ENCODE measurements around the gene CDIP1. TPM values are rescaled to one million over a fixed set of nuclear protein-coding genes. Genes with fewer than 3 reads are reported as not detected.
A peak's percentile ranks its signal among the peaks of the same experiment; 100 is the strongest.

The CDIP1 gene
- polyA plus RNA-seq, 3 donors from 2014 or later, result 26.9 to 51.9 (median 47.8) TPM

DNA sequence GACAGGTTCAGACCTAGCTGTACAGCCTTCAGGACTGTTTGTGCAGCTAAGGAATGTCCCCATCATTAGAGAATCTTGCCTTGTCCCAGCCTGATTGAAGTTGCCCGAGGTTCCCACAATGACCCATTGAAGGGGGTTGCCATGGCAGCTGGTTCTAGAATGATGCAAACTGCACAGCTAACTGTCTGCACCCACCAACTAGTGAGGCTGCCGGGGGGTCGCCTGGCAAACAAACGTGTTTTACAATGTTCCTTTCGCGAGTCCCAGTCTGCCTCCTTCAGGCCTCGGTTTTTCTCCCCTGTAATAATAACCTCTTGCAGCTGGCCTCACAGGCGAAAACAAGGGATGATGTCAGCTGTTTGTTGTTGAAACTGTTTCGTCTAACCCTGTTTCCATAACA is 23.0 kb upstream of the CDIP1 start:
- DNase-seq, result no peak
- no peak overlapping the region for H3K27ac Mint-ChIP-seq
- peaks cover 0 to 5% (median 2%) of the 10 kb centered on the region in 3 donors for H3K27me3 Mint-ChIP-seq (ENCODE audit: low read depth in 3 of 3)
- peaks cover 0 to 3% (median 0%) of the 10 kb centered on the region in 3 donors for H3K36me3 Mint-ChIP-seq
- H3K9me3 Mint-ChIP-seq, result no peaks in the 10 kb centered on the region
- H3K4me3 Mint-ChIP-seq, result no peak overlapping the region
- no peaks in the 10 kb centered on the region for H3K4me1 Mint-ChIP-seq

DNA sequence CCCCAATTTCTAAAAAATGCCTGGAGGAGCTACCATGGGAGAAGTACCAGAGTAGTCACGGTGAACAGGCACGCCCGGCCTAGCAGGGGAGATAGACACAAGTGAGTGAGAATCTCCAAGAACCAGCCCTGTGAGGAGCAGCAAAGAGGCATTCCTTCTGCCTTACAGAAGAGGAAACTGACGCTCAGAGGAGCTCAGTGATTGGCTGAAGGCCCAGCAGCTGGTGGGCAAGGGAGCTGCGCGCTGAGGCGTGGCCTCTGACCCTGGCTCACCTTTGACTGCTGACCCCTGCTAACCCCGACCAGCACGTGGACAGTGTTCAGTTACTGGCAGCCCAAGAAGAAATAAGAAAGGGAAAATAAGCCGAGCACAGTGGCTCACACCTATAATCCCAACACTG is 19.4 kb upstream of the CDIP1 start:
- peaks cover 0 to 2% (median 0%) of the 10 kb centered on the region in 3 donors for H3K27me3 Mint-ChIP-seq (ENCODE audit: low read depth in 3 of 3)
- H3K9me3 Mint-ChIP-seq, result no peaks in the 10 kb centered on the region
- H3K36me3 Mint-ChIP-seq, result peaks cover 0 to 3% (median 0%) of the 10 kb centered on the region in 3 donors
- no peaks in the 10 kb centered on the region for H3K4me1 Mint-ChIP-seq
- H3K27ac Mint-ChIP-seq, result no peak overlapping the region
- no peak overlapping the region for H3K4me3 Mint-ChIP-seq
- no peak for DNase-seq

DNA sequence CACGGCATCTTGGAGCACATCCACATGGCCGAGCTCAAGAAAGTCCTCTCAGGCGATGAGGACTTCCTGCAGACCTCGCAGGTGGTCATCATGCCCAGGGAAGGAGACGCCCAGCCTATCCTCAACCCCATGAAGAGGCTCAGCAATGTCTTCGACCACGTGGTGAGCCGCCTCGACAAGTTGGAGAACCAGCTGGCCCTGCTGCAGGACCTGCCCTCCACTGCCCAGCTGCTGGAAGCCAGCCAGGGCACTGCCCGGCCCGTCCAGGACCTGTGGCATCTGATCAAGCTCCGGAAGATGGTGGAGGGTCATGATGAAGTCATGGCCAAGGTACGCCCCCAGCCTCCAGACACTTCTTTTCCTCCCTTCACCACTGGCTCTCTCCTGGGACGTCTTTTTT is 18.0 kb upstream of the CDIP1 start:
- Mint-ChIP-seq H3K4me1 (no peaks in the 10 kb centered on the region), H3K27me3 (ENCODE audit: low read depth in 3 of 3) (peaks cover 2 to 5% (median 3%) of the 10 kb centered on the region in 3 donors), H3K27ac (no peak overlapping the region), H3K4me3 (no peak overlapping the region), H3K9me3 (no peaks in the 10 kb centered on the region), H3K36me3 (peaks cover 0 to 3% (median 0%) of the 10 kb centered on the region in 3 donors)
- no peak for DNase-seq

DNA sequence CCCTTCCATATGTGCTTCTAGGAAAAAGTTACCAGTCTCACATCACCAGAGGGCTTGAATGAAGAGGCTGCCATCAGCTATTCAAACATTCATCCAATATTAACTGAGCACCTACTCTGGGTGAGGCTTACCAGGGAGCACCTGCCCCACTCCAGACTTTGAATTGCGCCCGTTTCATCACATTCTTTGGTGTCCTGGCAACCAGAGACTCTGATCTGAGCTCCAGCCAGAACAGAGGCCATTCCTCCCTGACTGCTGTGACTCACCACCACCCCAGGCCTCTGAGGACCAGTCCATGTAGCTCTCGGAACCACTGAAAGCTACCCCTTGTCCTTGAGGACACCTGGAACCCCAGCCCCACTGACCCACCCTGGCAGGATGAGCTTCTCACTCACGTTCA is 17.5 kb upstream of the CDIP1 start, which contains the start of gene C16orf96:
Gene C16orf96, plus strand, starts transcription at position 229 of the 400 bp plus-strand sequence. Its CDS starts 150 bp downstream, at position 379.
- Mint-ChIP-seq H3K36me3 (peaks cover 0 to 3% (median 0%) of the 10 kb centered on the region in 3 donors), H3K4me3 (no peak within 1 kb of the TSS), H3K27me3 (ENCODE audit: low read depth in 3 of 3) (peaks cover 2 to 5% (median 3%) of the 10 kb centered on the region in 3 donors), H3K9me3 (no peaks in the 10 kb centered on the region), H3K27ac (peak within 1 kb of the TSS in 2 of 6 donors; percentile 14 to 71), H3K4me1 (no peaks in the 10 kb centered on the region)
- no peak for DNase-seq

DNA sequence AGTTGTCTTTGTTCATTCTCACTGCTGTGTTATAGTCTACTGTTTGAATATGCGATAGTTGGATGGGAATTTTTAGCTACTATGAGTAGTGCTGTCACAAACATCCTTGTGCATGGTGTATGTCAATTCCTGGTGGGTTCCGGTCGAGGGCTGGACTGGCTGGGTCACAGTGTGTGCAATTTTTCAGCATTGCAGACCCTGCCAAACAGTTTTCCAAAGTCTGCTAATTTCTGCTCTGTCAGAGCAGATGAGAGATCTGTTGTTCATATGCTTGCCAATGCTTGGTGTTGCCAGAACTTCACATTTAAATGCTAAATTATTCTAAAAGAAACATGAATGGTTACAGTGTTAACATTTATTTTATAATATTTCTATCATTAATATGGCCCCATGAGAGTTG is 14.0 kb upstream of the CDIP1 start:
- no peaks in the 10 kb centered on the region for H3K9me3 Mint-ChIP-seq
- peaks cover 4 to 6% of the 10 kb centered on the region in 2 donors for H3K4me1 Mint-ChIP-seq
- H3K4me3 Mint-ChIP-seq, result no peak overlapping the region
- no peak overlapping the region for H3K27ac Mint-ChIP-seq
- peaks cover 2 to 5% (median 3%) of the 10 kb centered on the region in 3 donors for H3K27me3 Mint-ChIP-seq (ENCODE audit: low read depth in 3 of 3)
- no peak for DNase-seq
- H3K36me3 Mint-ChIP-seq, result peaks cover 0 to 3% (median 0%) of the 10 kb centered on the region in 3 donors

DNA sequence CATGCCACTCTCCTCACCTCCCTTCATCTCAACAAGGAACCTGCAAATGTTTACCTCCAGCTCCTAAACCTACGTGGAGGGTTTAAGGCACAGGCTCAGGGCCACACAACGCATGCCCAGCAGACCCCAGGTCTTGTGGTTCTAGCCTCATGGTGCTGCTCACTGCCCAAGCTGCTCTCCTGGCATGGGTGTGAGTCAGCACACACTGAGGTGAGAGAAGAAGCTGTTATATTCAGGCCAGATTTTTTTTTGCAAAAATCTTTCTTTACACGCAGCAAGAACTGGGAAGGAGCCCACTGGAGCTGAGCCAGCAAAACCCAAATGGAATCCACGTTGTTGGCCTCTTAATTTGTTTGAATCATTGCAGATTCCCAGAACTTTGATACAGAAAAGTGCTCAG is 12.0 kb upstream of the CDIP1 start:
- Mint-ChIP-seq H3K27ac (no peak overlapping the region), H3K27me3 (ENCODE audit: low read depth in 3 of 3) (peaks cover 2 to 3% (median 3%) of the 10 kb centered on the region in 3 donors), H3K36me3 (no peaks in the 10 kb centered on the region), H3K4me3 (no peak overlapping the region), H3K9me3 (no peaks in the 10 kb centered on the region), H3K4me1 (peaks cover 4 to 6% of the 10 kb centered on the region in 2 donors)
- no peak for DNase-seq

DNA sequence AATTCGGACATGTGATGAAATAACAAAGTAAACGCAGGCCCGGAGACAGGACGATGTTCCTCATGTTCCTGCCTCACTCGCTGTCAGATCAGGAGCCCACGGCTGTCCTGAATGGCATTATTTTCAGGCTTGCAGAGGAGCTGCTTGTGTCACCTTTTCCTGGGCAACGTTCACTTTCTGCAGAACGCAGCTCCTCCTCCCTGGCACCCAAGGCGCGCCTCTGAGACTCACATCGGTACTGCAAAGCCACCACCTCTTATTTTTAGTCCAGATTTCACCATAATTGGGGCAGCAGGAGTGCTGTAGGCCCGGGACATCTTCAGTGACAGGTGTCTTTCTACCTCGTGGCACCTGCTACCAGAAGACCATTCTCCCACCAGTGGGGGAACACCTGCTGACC is 9.6 kb upstream of the CDIP1 start:
- Mint-ChIP-seq H3K9me3 (no peaks in the 10 kb centered on the region), H3K4me3 (no peak overlapping the region), H3K36me3 (no peaks in the 10 kb centered on the region), H3K4me1 (peaks cover 4 to 6% of the 10 kb centered on the region in 2 donors), H3K27ac (no peak overlapping the region), H3K27me3 (ENCODE audit: low read depth in 3 of 3) (peaks cover 2 to 3% (median 3%) of the 10 kb centered on the region in 3 donors)
- DNase-seq, result no peak

DNA sequence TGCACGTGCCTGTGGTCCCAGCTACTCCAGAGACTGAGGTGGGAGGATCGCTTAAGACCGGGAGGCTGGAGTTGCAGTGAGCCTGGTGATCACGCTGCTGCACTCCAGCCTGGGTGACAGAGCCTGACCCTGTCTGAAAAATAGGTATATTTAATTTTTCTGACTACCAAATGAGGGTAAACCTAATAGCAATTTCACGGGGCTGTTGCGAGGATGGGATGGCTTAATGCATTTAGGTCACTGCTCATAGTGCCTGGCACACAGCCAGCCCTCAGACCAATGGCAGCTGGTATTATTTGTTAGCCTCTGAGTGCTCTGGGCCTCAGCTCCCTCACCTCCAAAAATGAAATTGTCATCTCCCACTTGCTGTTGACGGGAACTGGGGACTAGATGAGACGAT is 5.9 kb upstream of the CDIP1 start:
- DNase-seq, result no peak
- Mint-ChIP-seq H3K27ac (no peak overlapping the region), H3K4me1 (peaks cover 7 to 11% of the 10 kb centered on the region in 2 donors), H3K9me3 (no peaks in the 10 kb centered on the region), H3K36me3 (no peaks in the 10 kb centered on the region), H3K27me3 (ENCODE audit: low read depth in 3 of 3) (peaks cover 0 to 5% (median 2%) of the 10 kb centered on the region in 3 donors), H3K4me3 (no peak overlapping the region)

DNA sequence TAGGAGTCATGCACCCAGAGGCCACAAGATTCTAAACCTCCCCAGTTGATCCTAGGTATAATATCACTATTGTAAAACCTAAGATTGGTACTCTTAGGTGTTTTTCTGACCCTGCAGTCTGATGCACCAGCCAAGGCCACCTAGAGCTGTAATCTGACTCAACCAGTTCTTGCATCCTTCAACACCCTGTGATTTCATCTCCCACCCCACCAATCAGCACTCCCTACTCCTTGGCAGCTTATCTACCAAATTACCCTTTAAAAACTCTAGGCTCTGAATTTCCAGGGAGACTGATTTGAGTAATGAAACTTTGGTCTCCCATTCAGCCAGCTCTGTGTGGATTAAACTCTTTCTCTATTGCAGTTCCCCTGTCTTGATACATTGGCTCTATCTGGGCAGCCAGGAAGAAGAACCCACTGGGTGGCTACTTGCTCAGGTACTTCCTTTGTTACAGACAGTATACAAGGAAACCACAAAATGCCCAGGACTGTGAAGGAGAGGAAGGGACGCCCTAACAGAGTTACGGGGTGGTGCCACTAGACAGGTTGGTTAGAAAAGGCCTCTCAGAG is 1.2 kb upstream of the CDIP1 start:
- H3K4me3 Mint-ChIP-seq, result peak overlapping the region in 4 of 5 donors; percentile 6 to 54 (median 38)
- peaks cover 35 to 40% of the 10 kb centered on the region in 2 donors for H3K4me1 Mint-ChIP-seq

DNA sequence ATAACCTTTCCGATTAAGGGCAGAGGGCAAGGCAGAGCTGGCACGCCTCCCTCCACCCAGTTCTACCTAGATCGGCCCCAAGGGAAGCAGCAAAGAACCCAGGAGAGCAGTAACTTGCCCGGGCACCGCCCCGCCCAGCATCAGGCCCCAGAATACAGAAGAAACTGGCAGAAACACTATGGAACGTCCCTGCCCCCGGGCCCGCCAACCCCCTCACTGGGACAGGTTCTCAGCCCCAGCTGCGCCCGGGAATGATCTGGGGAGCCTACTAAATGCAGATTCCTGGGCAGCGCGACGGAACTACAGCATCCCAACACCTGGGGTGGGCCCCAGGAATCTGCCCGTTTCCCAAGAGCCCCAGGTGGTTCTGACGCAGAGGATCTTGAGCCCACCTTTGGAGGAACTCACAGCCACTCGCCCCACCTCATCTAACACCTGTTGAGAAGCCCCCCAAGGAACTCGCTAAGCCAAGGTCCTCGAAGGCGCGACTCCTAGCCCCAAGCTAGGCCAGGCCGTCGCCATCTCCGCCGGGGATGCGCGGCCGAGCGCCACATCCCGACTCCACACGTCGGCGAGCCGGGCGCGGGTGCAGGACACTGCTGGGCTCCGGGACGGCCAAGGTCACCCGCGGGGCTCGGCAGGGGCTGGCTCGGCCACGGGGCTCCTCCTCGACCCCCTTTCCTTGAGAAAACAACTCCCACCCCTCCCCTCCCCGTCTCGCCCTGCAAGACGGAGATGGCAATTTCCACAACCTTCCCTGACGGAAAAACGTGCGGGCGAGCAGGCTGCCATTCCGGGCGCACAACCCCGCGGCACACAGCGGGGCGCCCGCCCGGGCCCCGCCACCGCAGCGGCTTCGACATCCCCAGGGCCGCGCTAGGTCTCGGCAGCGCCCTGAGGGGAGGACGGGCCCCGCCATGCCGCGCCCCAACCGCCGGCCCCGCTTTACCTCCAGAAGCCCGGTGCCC is 913 bp downstream of the CDIP1 start:
- H3K27ac Mint-ChIP-seq, result peak overlapping the region; percentile 63 to 93 (median 78)
- peak overlapping the region; percentile 74 to 92 (median 85) for H3K4me3 Mint-ChIP-seq
- no peak for DNase-seq
- peaks cover 56 to 57% of the 10 kb centered on the region in 2 donors for H3K4me1 Mint-ChIP-seq
- no peaks in the 10 kb centered on the region for H3K9me3 Mint-ChIP-seq
- H3K36me3 Mint-ChIP-seq, result peaks cover 0 to 6% (median 0%) of the 10 kb centered on the region in 3 donors
- H3K27me3 Mint-ChIP-seq (ENCODE audit: low read depth in 3 of 3), result peaks cover 6 to 13% (median 7%) of the 10 kb centered on the region in 3 donors

More for the DNA sequence above, 1.2 kb upstream of the CDIP1 start:
- H3K9me3 Mint-ChIP-seq, result no peaks in the 10 kb centered on the region
- peaks cover 6 to 10% (median 7%) of the 10 kb centered on the region in 3 donors for H3K27me3 Mint-ChIP-seq (ENCODE audit: low read depth in 3 of 3)
- no peak for DNase-seq
- H3K27ac Mint-ChIP-seq, result peak overlapping the region in 4 of 6 donors; percentile 36 to 90 (median 78)
- H3K36me3 Mint-ChIP-seq, result no peaks in the 10 kb centered on the region

DNA sequence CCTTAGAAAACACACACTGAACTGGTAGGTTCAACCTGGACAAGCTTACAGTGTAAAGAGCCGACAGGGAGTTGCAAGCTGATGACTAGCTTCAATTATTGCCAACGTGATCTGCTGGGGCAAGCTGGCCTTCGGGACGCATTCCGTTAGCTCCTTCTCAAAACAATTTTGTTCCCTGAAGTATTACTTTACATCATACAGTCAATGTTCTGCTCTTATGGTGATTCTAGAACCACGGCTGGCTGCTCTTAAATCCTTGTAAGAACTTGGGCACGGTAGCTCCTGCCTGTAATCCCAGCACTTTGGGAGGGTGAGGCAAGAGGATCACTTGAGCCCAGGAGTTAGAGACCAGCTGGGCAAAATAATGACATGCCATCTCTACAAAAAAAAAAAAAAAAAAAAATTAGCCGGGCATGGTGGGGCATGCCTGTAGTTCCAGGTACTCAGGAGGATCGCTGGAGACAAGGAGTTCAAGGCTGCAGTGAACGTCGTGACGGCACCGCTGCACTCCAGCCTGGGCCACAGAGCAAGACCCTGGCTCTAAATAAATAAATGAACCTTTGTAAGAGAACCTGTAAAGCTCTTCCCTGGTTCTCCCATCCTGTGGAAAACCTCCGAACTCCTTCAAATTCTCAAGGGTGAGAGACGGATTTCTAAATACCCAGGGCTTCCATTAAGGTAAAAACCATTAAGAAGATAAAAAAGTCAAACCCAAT is 2.0 kb downstream of the CDIP1 start:
- H3K27ac Mint-ChIP-seq, result peak overlapping the region; percentile 68 to 93 (median 86)
- H3K4me1 Mint-ChIP-seq, result peaks cover 63 to 66% of the 10 kb centered on the region in 2 donors
- no peak for DNase-seq
- peak overlapping the region; percentile 74 to 92 (median 85) for H3K4me3 Mint-ChIP-seq
- H3K9me3 Mint-ChIP-seq, result no peaks in the 10 kb centered on the region
- H3K27me3 Mint-ChIP-seq (ENCODE audit: low read depth in 3 of 3), result peaks cover 6 to 13% (median 7%) of the 10 kb centered on the region in 3 donors
- peaks cover 0 to 13% (median 0%) of the 10 kb centered on the region in 3 donors for H3K36me3 Mint-ChIP-seq

DNA sequence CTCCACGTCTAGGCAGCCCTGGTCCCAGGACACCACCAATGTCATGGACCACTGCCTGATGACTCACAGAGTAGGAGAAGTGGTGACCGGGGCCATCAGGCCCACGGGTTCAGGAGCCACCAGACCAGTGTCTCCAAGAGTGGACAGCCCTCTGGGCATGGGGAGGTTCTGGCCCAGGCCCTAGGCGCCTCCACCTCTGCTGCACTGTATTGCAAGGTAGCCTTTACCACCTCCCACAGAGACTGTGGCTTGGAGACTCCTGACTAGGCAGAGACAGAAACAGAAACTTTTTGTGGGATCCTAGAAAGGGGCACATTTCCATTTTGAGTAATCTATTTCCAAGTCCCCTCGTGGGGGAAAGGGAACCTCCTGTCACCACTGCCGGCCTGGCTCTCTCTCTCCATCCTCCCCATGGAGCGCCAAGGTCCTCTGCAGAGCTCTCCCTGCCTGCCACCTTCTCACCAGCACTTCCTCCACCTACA is 2.9 kb downstream of the CDIP1 start:
- peaks cover 5 to 13% (median 6%) of the 10 kb centered on the region in 3 donors for H3K27me3 Mint-ChIP-seq (ENCODE audit: low read depth in 3 of 3)
- no peak for DNase-seq
- peaks cover 63 to 66% of the 10 kb centered on the region in 2 donors for H3K4me1 Mint-ChIP-seq
- no peaks in the 10 kb centered on the region for H3K9me3 Mint-ChIP-seq
- peak overlapping the region; percentile 50 to 92 (median 85) for H3K4me3 Mint-ChIP-seq
- H3K36me3 Mint-ChIP-seq, result peaks cover 0 to 13% (median 0%) of the 10 kb centered on the region in 3 donors
- H3K27ac Mint-ChIP-seq, result peak overlapping the region; percentile 81 to 98 (median 92)

DNA sequence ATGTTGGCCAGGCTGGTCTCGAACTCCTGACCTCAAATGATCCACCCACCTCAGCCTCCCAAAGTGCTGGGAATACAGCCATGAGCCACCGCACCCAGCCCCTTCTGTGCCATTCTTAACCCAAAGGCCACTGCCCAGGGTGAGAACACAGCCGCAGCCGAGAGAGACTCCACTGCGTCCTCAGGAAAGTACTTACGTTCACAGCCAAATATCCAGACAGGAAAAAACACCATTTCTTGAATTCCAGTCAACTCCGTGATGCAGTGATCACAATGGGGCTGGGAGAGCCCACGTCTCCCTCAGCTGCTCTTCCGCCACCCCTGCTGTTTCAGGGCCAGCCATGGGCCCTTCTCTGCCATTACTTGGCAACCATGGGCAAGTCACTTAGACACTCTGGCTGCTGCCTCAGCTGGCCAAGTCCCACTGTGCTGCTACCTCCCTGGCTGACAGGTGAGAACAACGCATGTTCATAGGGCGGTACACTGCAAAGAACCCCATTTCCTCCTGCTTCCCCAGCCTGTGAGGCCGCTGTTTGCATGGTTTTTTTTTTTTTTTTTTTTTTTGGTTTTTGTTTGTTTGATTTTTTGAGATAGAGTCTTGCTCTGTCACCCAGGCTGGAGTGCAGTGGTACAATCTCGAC is 4.3 kb downstream of the CDIP1 start:
- H3K36me3 Mint-ChIP-seq, result peaks cover 0 to 13% (median 0%) of the 10 kb centered on the region in 3 donors
- H3K4me1 Mint-ChIP-seq, result peaks cover 69 to 72% of the 10 kb centered on the region in 2 donors
- peak overlapping the region; percentile 50 to 86 (median 61) for H3K4me3 Mint-ChIP-seq
- no peaks in the 10 kb centered on the region for H3K9me3 Mint-ChIP-seq
- no peak for DNase-seq
- H3K27ac Mint-ChIP-seq, result peak overlapping the region; percentile 81 to 98 (median 93)
- H3K27me3 Mint-ChIP-seq (ENCODE audit: low read depth in 3 of 3), result peaks cover 5 to 8% (median 6%) of the 10 kb centered on the region in 3 donors
